Upper lobe of left lung (tissue), 6 donors: ENCODE data around the gene DDX3X. TPM values are rescaled to one million over a fixed set of nuclear protein-coding genes. Genes with fewer than 3 reads are reported as not detected.
"Not testable (repeated sequence)": the region's sequence is repeated elsewhere in the genome, so short reads cannot be mapped to it uniquely, and the experiment has no call there.

Source experiments
- ATAC-seq, 2 donors: fragments of 200-7000 bp; cut with Tn5 transposase; one replicate each; pipeline ENCODE4 v1.9.1; 2022; ENCODE audit warnings: mild to moderate bottlenecking in 2 of 2, moderate library complexity in 2 of 2; ENCODE audit not compliant: low FRiP score in 2 of 2
- DNase-seq, 2 donors: peaks; one replicate each; pipeline ENCODE4 v3.0.0-alpha.2; 2019 to 2020
- H3K27ac ChIP-seq, 4 donors: fragments of 200-600 bp; sonication (generic); one replicate each; pipeline ENCODE4 v1.5.1; 2016 to 2019
- H3K27me3 ChIP-seq, 4 donors: fragments of 200-600 bp; sonication (generic); one replicate each; pipeline ENCODE4 v1.5.1; 2017 to 2019
- H3K36me3 ChIP-seq, 4 donors: fragments of 200-600 bp; sonication (generic); one replicate each; pipeline ENCODE4 v1.5.1; 2016 to 2019
- H3K4me1 ChIP-seq, 4 donors: fragments of 200-600 bp; sonication (generic); one replicate each; pipeline ENCODE4 v1.5.1; 2018 to 2019
- H3K4me3 ChIP-seq, 4 donors: fragments of 200-600 bp; sonication (generic); one replicate each; pipeline ENCODE4 v1.5.1; 2017 to 2019; ENCODE audit warnings: mild to moderate bottlenecking in 2 of 4, moderate library complexity in 1 of 4
- H3K9me3 ChIP-seq, 4 donors: fragments of 200-600 bp; sonication (generic); one replicate each; pipeline ENCODE4 v1.5.1; 2018 to 2019
- EP300 ChIP-seq, 4 donors: sonication (generic); formaldehyde crosslinking; IDR thresholded peaks; one replicate each; pipeline ENCODE4 v1.5.1; 2017; ENCODE audit warnings: antibody characterized with exemption in 4 of 4, control low read depth in 2 of 4
- POLR2A ChIP-seq, 4 donors: fragments of 450-650 bp; IDR thresholded peaks; one replicate each; pipeline ENCODE4 v1.5.1; 2016 to 2017; ENCODE audit warnings: antibody characterized with exemption in 4 of 4, mild to moderate bottlenecking in 2 of 4
- POLR2AphosphoS5 ChIP-seq, 2 donors: sonication (generic); formaldehyde crosslinking; IDR thresholded peaks; one replicate each; pipeline ENCODE4 v1.5.1; 2017; ENCODE audit warnings: antibody characterized with exemption in 2 of 2
- WGBS, 2 donors: methylation state at CpG; one replicate each; pipeline ENCODE4 v1.1.5; 2017 to 2018; 5-methylcytosine and 5-hydroxymethylcytosine counted together
- total RNA-seq, 6 donors: library from RNA; depleted of rRNA in 4 of 6; stranded (reverse); fragments of >200 nt in 4 of 6; gene quantifications; one replicate each; pipeline versions ENCODE4 v1.1.0 to v1.2.1, GENCODE V29; 2016 to 2021
- TF ChIP-seq, protein P1 (sequence below), 6 experiments: fragments of 450-650 bp in 4 of 6; fragments of 200-600 bp in 2 of 6; sonication (generic) in 2 of 6; IDR thresholded peaks; one replicate each; pipeline ENCODE4 v1.5.1; 2016 to 2019; ENCODE audit warnings: antibody characterized with exemption in 6 of 6
- donor health status: DM: no; HTN: no; CAD: no; lungs with moderate emphysema.
- donor health status: DM: no; HTN: yes; CAD: no; lungs with severe emphysema.

DDX3X gene
- 100 to 1,000 TPM; 158 to 294 (median 244) TPM for total RNA-seq

DNA sequence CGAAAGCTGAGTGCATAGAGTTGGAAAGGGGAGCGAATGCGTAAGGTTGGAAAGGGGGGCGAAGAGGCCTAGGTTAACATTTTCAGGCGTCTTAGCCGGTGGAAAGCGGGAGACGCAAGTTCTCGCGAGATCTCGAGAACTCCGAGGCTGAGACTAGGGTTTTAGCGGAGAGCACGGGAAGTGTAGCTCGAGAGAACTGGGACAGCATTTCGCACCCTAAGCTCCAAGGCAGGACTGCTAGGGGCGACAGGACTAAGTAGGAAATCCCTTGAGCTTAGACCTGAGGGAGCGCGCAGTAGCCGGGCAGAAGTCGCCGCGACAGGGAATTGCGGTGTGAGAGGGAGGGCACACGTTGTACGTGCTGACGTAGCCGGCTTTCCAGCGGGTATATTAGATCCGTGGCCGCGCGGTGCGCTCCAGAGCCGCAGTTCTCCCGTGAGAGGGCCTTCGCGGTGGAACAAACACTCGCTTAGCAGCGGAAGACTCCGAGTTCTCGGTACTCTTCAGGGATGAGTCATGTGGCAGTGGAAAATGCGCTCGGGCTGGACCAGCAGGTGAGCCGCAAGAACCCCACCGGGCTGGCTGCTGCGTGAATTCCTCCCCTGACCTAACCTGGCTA lies at the start of gene DDX3X:
DDX3X (plus strand) TSS at position 419 of the 619 bp plus-strand sequence; CDS start at position 510, 91 bp downstream.
- TF ChIP-seq POLR2A (IDR thresholded peaks at IDR 0.05) (peak; percentile 92 to 99 (median 98)), EP300 (IDR thresholded peaks at IDR 0.05) (peak in 1 of 4 donors; percentile 79), POLR2AphosphoS5 (IDR thresholded peaks at IDR 0.05) (peak; percentile 99 to 100)
- TF ChIP-seq, protein P1, sequence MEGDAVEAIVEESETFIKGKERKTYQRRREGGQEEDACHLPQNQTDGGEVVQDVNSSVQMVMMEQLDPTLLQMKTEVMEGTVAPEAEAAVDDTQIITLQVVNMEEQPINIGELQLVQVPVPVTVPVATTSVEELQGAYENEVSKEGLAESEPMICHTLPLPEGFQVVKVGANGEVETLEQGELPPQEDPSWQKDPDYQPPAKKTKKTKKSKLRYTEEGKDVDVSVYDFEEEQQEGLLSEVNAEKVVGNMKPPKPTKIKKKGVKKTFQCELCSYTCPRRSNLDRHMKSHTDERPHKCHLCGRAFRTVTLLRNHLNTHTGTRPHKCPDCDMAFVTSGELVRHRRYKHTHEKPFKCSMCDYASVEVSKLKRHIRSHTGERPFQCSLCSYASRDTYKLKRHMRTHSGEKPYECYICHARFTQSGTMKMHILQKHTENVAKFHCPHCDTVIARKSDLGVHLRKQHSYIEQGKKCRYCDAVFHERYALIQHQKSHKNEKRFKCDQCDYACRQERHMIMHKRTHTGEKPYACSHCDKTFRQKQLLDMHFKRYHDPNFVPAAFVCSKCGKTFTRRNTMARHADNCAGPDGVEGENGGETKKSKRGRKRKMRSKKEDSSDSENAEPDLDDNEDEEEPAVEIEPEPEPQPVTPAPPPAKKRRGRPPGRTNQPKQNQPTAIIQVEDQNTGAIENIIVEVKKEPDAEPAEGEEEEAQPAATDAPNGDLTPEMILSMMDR (IDR thresholded peaks at IDR 0.05): peak in 5 of 6 experiments; percentile 21 to 68 (median 35)
- ATAC-seq (peak; percentile 89 to 94), DNase-seq (peak; percentile 87 to 93)
- Histone ChIP-seq H3K27ac (peak within 1 kb of the TSS; percentile 99 to 100 (median 100)), H3K4me1 (peaks cover 10 to 58% (median 21%) of the 10 kb centered on the region in 4 donors), H3K36me3 (peaks cover 0 to 15% (median 0%) of the 10 kb centered on the region in 4 donors), H3K27me3 (peaks cover 0 to 4% (median 0%) of the 10 kb centered on the region in 4 donors), H3K4me3 (peak within 1 kb of the TSS; percentile 70 to 85 (median 76)), H3K9me3 (no peaks in the 10 kb centered on the region)
- WGBS, 2 donors: 0% methylated on average over 16 to 45 of the region's 47 CpGs

- DNase-seq: peak in 1 of 2 donors; percentile 31
- H3K4me1 ChIP-seq, H3K27me3 ChIP-seq, H3K4me3 ChIP-seq, H3K36me3 ChIP-seq, ATAC-seq, H3K9me3 ChIP-seq, H3K27ac ChIP-seq: not testable (repeated sequence)
- 93 to 100% methylated on average over 1 to 20 of the region's 21 CpGs for WGBS, 2 donors
These were observed 48.0 kb upstream of the DDX3X start for GRCh38 chrX:41285928-41286327.

DNA sequence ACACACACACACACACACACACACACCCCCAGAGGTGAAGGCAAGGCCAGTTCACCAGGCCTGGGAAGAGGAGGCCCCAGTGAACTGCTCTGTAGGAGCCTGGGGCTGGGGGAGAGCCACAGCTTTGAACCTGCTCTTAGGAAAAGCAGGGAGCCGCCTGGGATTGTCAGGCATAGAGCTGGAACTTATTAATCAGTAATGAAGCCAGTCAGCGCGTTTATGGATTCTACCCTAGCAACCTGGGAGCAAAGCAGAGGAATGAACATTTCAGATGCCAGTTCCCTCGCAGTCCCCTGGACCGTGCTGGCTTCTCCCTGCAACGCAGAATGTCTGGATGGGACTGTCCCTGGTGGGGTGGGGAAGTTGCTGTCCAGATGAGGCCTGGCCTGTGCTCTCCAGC lies 45.3 kb upstream of the DDX3X start:
- ATAC-seq (peak in 1 of 2 donors; percentile 61), DNase-seq (no peak)
- no peak overlapping the region for H3K4me3 ChIP-seq
- no peaks in the 10 kb centered on the region for H3K36me3 ChIP-seq
- H3K9me3 ChIP-seq: peaks cover 0 to 5% (median 0%) of the 10 kb centered on the region in 4 donors
- no peaks in the 10 kb centered on the region for H3K4me1 ChIP-seq
- no peaks in the 10 kb centered on the region for H3K27me3 ChIP-seq
- H3K27ac ChIP-seq: no peak overlapping the region
- TF ChIP-seq POLR2AphosphoS5 (IDR thresholded peaks at IDR 0.05): no peak
- TF ChIP-seq POLR2A (IDR thresholded peaks at IDR 0.05): no peak
- TF ChIP-seq EP300 (IDR thresholded peaks at IDR 0.05): no peak
- TF ChIP-seq, protein P1 (IDR thresholded peaks at IDR 0.05): no peak
- 80 to 100% methylated on average over 3 to 6 of the region's 6 CpGs for WGBS, 2 donors

- H3K36me3 ChIP-seq: no peaks in the 10 kb centered on the region
- WGBS, 2 donors: 45 to 74% methylated on average over 2 to 3 of the region's 3 CpGs
- DNase-seq (no peak), ATAC-seq (peak in 1 of 2 donors; percentile 19)
- TF ChIP-seq POLR2A (IDR thresholded peaks at IDR 0.05) (no peak), EP300 (IDR thresholded peaks at IDR 0.05) (no peak), POLR2AphosphoS5 (IDR thresholded peaks at IDR 0.05) (no peak)
- TF ChIP-seq, protein P1 (IDR thresholded peaks at IDR 0.05): no peak
- no peak overlapping the region for H3K4me3 ChIP-seq
- no peaks in the 10 kb centered on the region for H3K27me3 ChIP-seq
- no peak overlapping the region for H3K27ac ChIP-seq
- H3K9me3 ChIP-seq: peaks cover 0 to 5% (median 0%) of the 10 kb centered on the region in 4 donors
- no peaks in the 10 kb centered on the region for H3K4me1 ChIP-seq
These were observed 44.9 kb upstream of the DDX3X start for GRCh38 chrX:41289095-41289494.

DNA sequence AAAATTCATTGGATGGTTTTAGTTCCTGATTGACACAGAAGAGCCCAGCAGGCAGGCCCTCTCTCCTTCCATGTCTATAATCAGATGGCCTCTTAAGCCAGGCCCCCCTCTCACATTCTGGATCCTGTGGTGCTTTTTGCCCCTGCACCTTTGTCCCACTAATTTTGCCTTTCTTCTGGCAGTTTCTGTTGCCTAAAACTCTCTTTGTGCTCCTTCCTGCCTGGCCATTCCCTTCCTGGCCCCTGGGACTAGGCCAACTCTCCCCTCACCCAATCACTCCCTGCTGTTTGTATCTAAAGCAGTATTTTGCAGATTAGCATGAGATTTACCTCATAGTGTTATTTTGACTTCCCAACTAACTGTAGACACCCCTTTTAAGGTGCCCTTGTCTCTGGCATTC lies 42.7 kb upstream of the DDX3X start:
- ATAC-seq: no peak

More for the DNA sequence above, 42.7 kb upstream of the DDX3X start:
- TF ChIP-seq, protein P1 (IDR thresholded peaks at IDR 0.05): no peak
- TF ChIP-seq EP300 (IDR thresholded peaks at IDR 0.05): no peak
- TF ChIP-seq POLR2AphosphoS5 (IDR thresholded peaks at IDR 0.05): no peak
- TF ChIP-seq POLR2A (IDR thresholded peaks at IDR 0.05): no peak
- H3K4me1 ChIP-seq: no peaks in the 10 kb centered on the region
- no peak overlapping the region for H3K4me3 ChIP-seq
- peaks cover 0 to 5% (median 0%) of the 10 kb centered on the region in 4 donors for H3K9me3 ChIP-seq
- no peaks in the 10 kb centered on the region for H3K27me3 ChIP-seq
- H3K27ac ChIP-seq: no peak overlapping the region
- no peaks in the 10 kb centered on the region for H3K36me3 ChIP-seq
- no peak for DNase-seq
